ENCODE measurements around the gene PRKCH.

DNA sequence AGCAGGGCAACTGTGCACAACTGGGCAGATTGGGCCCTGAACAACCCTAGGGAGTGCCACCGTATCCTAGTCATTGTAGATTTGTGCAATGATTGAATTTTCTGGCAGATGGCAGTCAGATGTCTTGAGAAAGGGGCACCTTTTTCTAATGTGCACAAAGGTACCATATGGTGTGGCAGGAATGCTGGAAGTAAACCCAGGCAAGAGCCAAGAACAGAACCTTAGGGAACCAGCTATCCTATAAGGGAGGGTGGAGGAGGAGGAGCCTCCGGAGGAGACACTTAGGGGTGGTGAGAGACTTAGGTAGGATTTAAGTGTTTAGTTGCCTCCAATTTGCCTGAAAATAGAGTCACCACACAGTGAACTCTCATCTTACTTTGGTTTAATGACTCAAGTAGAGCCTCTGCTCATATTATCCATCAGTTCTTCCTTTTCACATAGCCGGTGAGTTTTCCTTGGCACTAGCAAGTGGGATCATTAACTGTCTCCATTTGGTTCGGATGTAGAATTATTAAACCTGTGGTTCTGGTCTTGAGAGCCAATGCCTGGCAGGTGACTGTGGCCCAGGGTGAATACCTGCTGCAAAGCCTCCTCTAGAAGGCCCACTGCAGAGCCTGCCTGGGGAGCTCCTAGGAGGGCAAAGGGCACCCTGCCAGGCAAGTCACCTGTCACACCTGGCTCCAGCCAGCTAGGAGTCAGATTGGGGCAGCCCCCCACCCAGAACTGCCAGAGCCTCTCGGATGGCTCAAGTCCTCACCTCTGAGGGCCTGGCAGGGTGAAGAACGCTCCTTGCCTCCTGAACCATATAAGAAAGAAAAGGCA is 189.6 kb downstream of the PRKCH start:
- no peak for TF ChIP-seq CTCF (IDR thresholded peaks at IDR 0.05)
- no peak for TF ChIP-seq POLR2A (IDR thresholded peaks at IDR 0.05)
- TF ChIP-seq POLR2AphosphoS5 (IDR thresholded peaks at IDR 0.05) = no peak
